HEK293 (cell line): ENCODE results near the gene FBXL15.

ENCODE experiments used
- CTCF ChIP-seq: fragments of 450-650 bp; formaldehyde crosslinking; IDR thresholded peaks from 2 replicates; pipeline ENCODE4 v1.5.1; 2016; ENCODE audit warnings: missing biosample characterization, missing genetic modification characterization
- EGR2 ChIP-seq: fragments of 450-650 bp; formaldehyde crosslinking; IDR thresholded peaks from 2 replicates; pipeline ENCODE4 v1.5.1; 2016; ENCODE audit warnings: low read depth, missing biosample characterization, missing genetic modification characterization
- HOXA7 ChIP-seq: sonication (generic); formaldehyde crosslinking; IDR thresholded peaks from 2 replicates; pipeline ENCODE4 v1.8.1; 2022; ENCODE audit warnings: missing genetic modification reagents, borderline replicate concordance
- TCF7L2 ChIP-seq: IDR thresholded peaks from 2 replicates; pipeline ENCODE4 v1.6.1; 2011; ENCODE audit warnings: low read depth, mild to moderate bottlenecking, inconsistent platforms, low read length, moderate library complexity, borderline replicate concordance
- TRIM28 ChIP-seq: IDR thresholded peaks from 2 replicates; pipeline ENCODE4 v1.6.1; 2011; ENCODE audit warnings: low read length, control low read depth, borderline replicate concordance
- YY1 ChIP-seq: fragments of 450-650 bp; formaldehyde crosslinking; IDR thresholded peaks from 2 replicates; pipeline ENCODE4 v1.5.1; 2018; ENCODE audit warnings: missing biosample characterization, missing genetic modification characterization
- ZBTB21 ChIP-seq: fragments of 450-650 bp; formaldehyde crosslinking; IDR thresholded peaks from 2 replicates; pipeline ENCODE4 v1.5.1; 2017; ENCODE audit warnings: missing biosample characterization, missing genetic modification characterization
- ZNF133 ChIP-seq: fragments of 450-650 bp; formaldehyde crosslinking; IDR thresholded peaks from 2 replicates; pipeline ENCODE4 v1.5.1; 2016; ENCODE audit warnings: missing biosample characterization, missing genetic modification characterization
- ZNF266 ChIP-seq: fragments of 450-650 bp; formaldehyde crosslinking; IDR thresholded peaks from 2 replicates; pipeline ENCODE4 v1.5.1; 2016; ENCODE audit warnings: missing biosample characterization, missing genetic modification characterization, low read depth
- ZNF274 ChIP-seq, 2 experiments: fragments of 200-500 bp in 1 of 2; fragments of 450-650 bp in 1 of 2; sonication (Bioruptor generic) in 1 of 2; formaldehyde crosslinking in 1 of 2; IDR thresholded peaks; 2 replicates each; pipeline versions ENCODE4 v1.5.1 to v1.6.1; 2014 to 2016; ENCODE audit warnings: borderline replicate concordance in 1 of 2, inconsistent platforms in 1 of 2, low read length in 1 of 2, missing biosample characterization in 1 of 2, missing genetic modification characterization in 1 of 2
- TF ChIP-seq, protein P1 (sequence below): fragments of 450-650 bp; formaldehyde crosslinking; IDR thresholded peaks from 2 replicates; pipeline ENCODE4 v1.5.1; 2017; ENCODE audit warnings: missing biosample characterization, missing genetic modification characterization
- TF ChIP-seq, protein P2 (sequence below): fragments of 450-650 bp; formaldehyde crosslinking; IDR thresholded peaks from 2 replicates; pipeline ENCODE4 v1.5.1; 2017; ENCODE audit warnings: missing biosample characterization, missing genetic modification characterization

GRCh38 chr10:102461187-102462054 lies 40.8 kb downstream of the FBXL15 start:
- no peak for TF ChIP-seq ZBTB21 (tag by site-specific recombination)
- no peak for TF ChIP-seq ZNF266 (tag by site-specific recombination)
- TF ChIP-seq ZNF274 (IDR thresholded peaks at IDR 0.05; ENCODE audit: low read length) = no peak
- no peak for TF ChIP-seq ZNF274 (tag by site-specific recombination; IDR thresholded peaks at IDR 0.05; ENCODE audit: borderline replicate concordance)
- TF ChIP-seq, protein P1, sequence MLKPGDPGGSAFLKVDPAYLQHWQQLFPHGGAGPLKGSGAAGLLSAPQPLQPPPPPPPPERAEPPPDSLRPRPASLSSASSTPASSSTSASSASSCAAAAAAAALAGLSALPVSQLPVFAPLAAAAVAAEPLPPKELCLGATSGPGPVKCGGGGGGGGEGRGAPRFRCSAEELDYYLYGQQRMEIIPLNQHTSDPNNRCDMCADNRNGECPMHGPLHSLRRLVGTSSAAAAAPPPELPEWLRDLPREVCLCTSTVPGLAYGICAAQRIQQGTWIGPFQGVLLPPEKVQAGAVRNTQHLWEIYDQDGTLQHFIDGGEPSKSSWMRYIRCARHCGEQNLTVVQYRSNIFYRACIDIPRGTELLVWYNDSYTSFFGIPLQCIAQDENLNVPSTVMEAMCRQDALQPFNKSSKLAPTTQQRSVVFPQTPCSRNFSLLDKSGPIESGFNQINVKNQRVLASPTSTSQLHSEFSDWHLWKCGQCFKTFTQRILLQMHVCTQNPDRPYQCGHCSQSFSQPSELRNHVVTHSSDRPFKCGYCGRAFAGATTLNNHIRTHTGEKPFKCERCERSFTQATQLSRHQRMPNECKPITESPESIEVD (tag by site-specific recombination) = no peak
- no peak for TF ChIP-seq TCF7L2
- no peak for TF ChIP-seq EGR2 (tag by site-specific recombination)
- TF ChIP-seq, protein P2, sequence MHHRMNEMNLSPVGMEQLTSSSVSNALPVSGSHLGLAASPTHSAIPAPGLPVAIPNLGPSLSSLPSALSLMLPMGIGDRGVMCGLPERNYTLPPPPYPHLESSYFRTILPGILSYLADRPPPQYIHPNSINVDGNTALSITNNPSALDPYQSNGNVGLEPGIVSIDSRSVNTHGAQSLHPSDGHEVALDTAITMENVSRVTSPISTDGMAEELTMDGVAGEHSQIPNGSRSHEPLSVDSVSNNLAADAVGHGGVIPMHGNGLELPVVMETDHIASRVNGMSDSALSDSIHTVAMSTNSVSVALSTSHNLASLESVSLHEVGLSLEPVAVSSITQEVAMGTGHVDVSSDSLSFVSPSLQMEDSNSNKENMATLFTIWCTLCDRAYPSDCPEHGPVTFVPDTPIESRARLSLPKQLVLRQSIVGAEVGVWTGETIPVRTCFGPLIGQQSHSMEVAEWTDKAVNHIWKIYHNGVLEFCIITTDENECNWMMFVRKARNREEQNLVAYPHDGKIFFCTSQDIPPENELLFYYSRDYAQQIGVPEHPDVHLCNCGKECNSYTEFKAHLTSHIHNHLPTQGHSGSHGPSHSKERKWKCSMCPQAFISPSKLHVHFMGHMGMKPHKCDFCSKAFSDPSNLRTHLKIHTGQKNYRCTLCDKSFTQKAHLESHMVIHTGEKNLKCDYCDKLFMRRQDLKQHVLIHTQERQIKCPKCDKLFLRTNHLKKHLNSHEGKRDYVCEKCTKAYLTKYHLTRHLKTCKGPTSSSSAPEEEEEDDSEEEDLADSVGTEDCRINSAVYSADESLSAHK (tag by site-specific recombination) = no peak
- no peak for TF ChIP-seq ZNF133
- TF ChIP-seq CTCF (tag by site-specific recombination) = no peak
- TF ChIP-seq HOXA7 (CRISPR knock-in tag) = no peak
- TF ChIP-seq TRIM28 = no peak
- peak; percentile 97 for TF ChIP-seq YY1
